Neural cell (in vitro differentiated cells): ENCODE data around the gene ADIPOR1. TPM values are rescaled to one million over a fixed set of nuclear protein-coding genes. Genes with fewer than 3 reads are reported as not detected.

ENCODE experiments used
- H2AFZ ChIP-seq: fragments of 200-600, 300-800 bp; sonication (generic), shearing (Covaris generic); 2 replicates; pipeline ENCODE4 v1.6.0; 2014; ENCODE audit warnings: low read depth, mild to moderate bottlenecking, antibody characterized with exemption, low read length, moderate library complexity
- H3F3A ChIP-seq: fragments of 200-600 bp; shearing (Covaris generic); 2 replicates; pipeline ENCODE4 v1.6.1; 2016; ENCODE audit warnings: mild to moderate bottlenecking, moderate library complexity, mixed read lengths, antibody characterized with exemption, low read length; ENCODE audit not compliant: insufficient read depth, poor library complexity, severe bottlenecking
- H3K27ac ChIP-seq: fragments of 200-600, 300-800 bp; sonication (generic), shearing (Covaris generic); 2 replicates; pipeline ENCODE4 v1.5.1; 2014; ENCODE audit warnings: mild to moderate bottlenecking, low read length, moderate library complexity
- H3K27me3 ChIP-seq: fragments of 300-800, 200-600 bp; sonication (generic), shearing (Covaris generic); 2 replicates; pipeline ENCODE4 v1.6.0; 2014; ENCODE audit warnings: mild to moderate bottlenecking, low read depth, low read length, moderate library complexity; ENCODE audit not compliant: insufficient read depth
- H3K36me3 ChIP-seq: fragments of 300-800, 200-600 bp; sonication (generic), shearing (Covaris generic); 2 replicates; pipeline ENCODE4 v1.5.1; 2014; ENCODE audit warnings: mild to moderate bottlenecking, antibody characterized with exemption, low read length, moderate library complexity; ENCODE audit not compliant: insufficient read depth
- H3K4me2 ChIP-seq: fragments of 300-800, 200-600 bp; sonication (generic), shearing (Covaris generic); 2 replicates; pipeline ENCODE4 v1.6.0; 2014; ENCODE audit warnings: mild to moderate bottlenecking, low read length
- H3K4me3 ChIP-seq: fragments of 300-800, 200-600 bp; sonication (generic), shearing (Covaris generic); 2 replicates; pipeline ENCODE4 v1.5.1; 2014; ENCODE audit warnings: mild to moderate bottlenecking, low read length, moderate library complexity
- H3K79me2 ChIP-seq: fragments of 200-600 bp; shearing (Covaris generic); replicated peaks from 2 replicates; pipeline ENCODE4 v1.6.0; 2014; ENCODE audit warnings: mild to moderate bottlenecking, low read length, moderate library complexity; ENCODE audit not compliant: insufficient read depth
- H3K9ac ChIP-seq: fragments of 300-800, 200-600 bp; sonication (generic), shearing (Covaris generic); 2 replicates; pipeline ENCODE4 v1.6.1; 2016; ENCODE audit warnings: mild to moderate bottlenecking, low read length, mixed read lengths
- H3K9me2 ChIP-seq: fragments of 200-600 bp; shearing (Covaris generic); 2 replicates; pipeline ENCODE4 v1.6.1; 2016; ENCODE audit warnings: mild to moderate bottlenecking, low read length, mixed read lengths; ENCODE audit not compliant: insufficient read depth
- H3K9me3 ChIP-seq: fragments of 200-600, 300-800 bp; sonication (generic), shearing (Covaris generic); 2 replicates; pipeline ENCODE4 v1.6.1; 2016; ENCODE audit warnings: mild to moderate bottlenecking, mixed run types, low read length, moderate library complexity, mixed read lengths
- H4K20me1 ChIP-seq: fragments of 200-600 bp; shearing (Covaris generic); 2 replicates; pipeline ENCODE4 v1.6.1; 2016; ENCODE audit warnings: mild to moderate bottlenecking, mixed run types; ENCODE audit not compliant: insufficient read depth
- EP300 ChIP-seq: fragments of 450-650 bp; conservative IDR thresholded peaks from 2 replicates; pipeline ENCODE4 v1.6.1; 2014; ENCODE audit warnings: antibody characterized with exemption, mild to moderate bottlenecking, moderate library complexity; ENCODE audit not compliant: poor library complexity, severe bottlenecking
- EZH2 ChIP-seq: fragments of 200-600, 300-800 bp; shearing (Covaris generic), sonication (generic); IDR thresholded peaks from 2 replicates; pipeline ENCODE4 v1.6.1; 2014; ENCODE audit warnings: antibody characterized with exemption, low read length, borderline replicate concordance, mild to moderate bottlenecking; ENCODE audit not compliant: insufficient read depth, poor library complexity, severe bottlenecking
- MXI1 ChIP-seq: fragments of 450-650 bp; conservative IDR thresholded peaks from 2 replicates; pipeline ENCODE4 v1.6.1; 2014; ENCODE audit warnings: antibody characterized with exemption, mild to moderate bottlenecking; ENCODE audit not compliant: poor library complexity, severe bottlenecking
- POLR2AphosphoS5 ChIP-seq: IDR thresholded peaks from 2 replicates; pipeline ENCODE4 v1.6.1; 2012
- RAD21 ChIP-seq: fragments of 450-650 bp; conservative IDR thresholded peaks from 2 replicates; pipeline ENCODE4 v1.6.1; 2014; ENCODE audit warnings: antibody characterized with exemption, mild to moderate bottlenecking, moderate library complexity
- REST ChIP-seq: IDR thresholded peaks from 2 replicates; pipeline ENCODE4 v1.6.1; 2012; ENCODE audit warnings: borderline replicate concordance
- TAF1 ChIP-seq: IDR thresholded peaks from 2 replicates; pipeline ENCODE4 v1.6.1; 2012; ENCODE audit warnings: low read depth
- polyA plus RNA-seq: library from polyadenylated mRNA; depleted of rRNA; stranded (reverse); fragments of >200 nt; gene quantifications from 2 replicates; pipeline ENCODE4 v1.2.3, GENCODE V29; 2014

The ADIPOR1 gene
- polyA plus RNA-seq, 1 donor from 2014 or later: 72.3 TPM

GRCh38 chr1:202944438-202944921 is 13.6 kb downstream of the ADIPOR1 start (continued):
- no peak for TF ChIP-seq RAD21
- TF ChIP-seq TAF1: no peak
- TF ChIP-seq EP300: no peak

GRCh38 chr1:202942426-202942825 is 15.7 kb downstream of the ADIPOR1 start:
- no peak overlapping the region for H3K4me2 ChIP-seq
- H3K4me3 ChIP-seq: no peak overlapping the region
- H3K27ac ChIP-seq: no peak overlapping the region
- no peaks in the 10 kb centered on the region for H3K9me3 ChIP-seq
- no peak overlapping the region for H3K9ac ChIP-seq
- no peaks in the 10 kb centered on the region for H3K27me3 ChIP-seq
- H3F3A ChIP-seq: no peaks in the 10 kb centered on the region
- no peak overlapping the region for H2AFZ ChIP-seq
- TF ChIP-seq MXI1: no peak
- H3K36me3 ChIP-seq: peaks cover 29% of the 10 kb centered on the region
- no peaks in the 10 kb centered on the region for H3K79me2 ChIP-seq
- no peaks in the 10 kb centered on the region for H4K20me1 ChIP-seq
- H3K9me2 ChIP-seq: no peaks in the 10 kb centered on the region

- peaks cover 27% of the 10 kb centered on the region for H3K36me3 ChIP-seq
- H3K27ac ChIP-seq: no peak overlapping the region
These were observed 16.7 kb downstream of the ADIPOR1 start for GRCh38 chr1:202941372-202941771.

More at GRCh38 chr1:202941372-202941771, 16.7 kb downstream of the ADIPOR1 start:
- Histone ChIP-seq H2AFZ (no peak overlapping the region), H3K79me2 (no peaks in the 10 kb centered on the region), H3K4me3 (no peak overlapping the region), H3K9me2 (no peaks in the 10 kb centered on the region), H4K20me1 (no peaks in the 10 kb centered on the region), H3K9me3 (no peaks in the 10 kb centered on the region), H3K4me2 (no peak overlapping the region), H3K9ac (no peak overlapping the region), H3F3A (no peaks in the 10 kb centered on the region), H3K27me3 (no peaks in the 10 kb centered on the region)
- TF ChIP-seq RAD21: no peak
- TF ChIP-seq MXI1: no peak
- TF ChIP-seq REST: no peak
- no peak for TF ChIP-seq EZH2
- no peak for TF ChIP-seq POLR2AphosphoS5
- TF ChIP-seq EP300: no peak
